ENCODE data around the gene MBD3L5.
"Not testable (repeated sequence)": the region's sequence is repeated elsewhere in the genome, so short reads cannot be mapped to it uniquely, and the experiment has no call there.

MBD3L5 gene

DNA sequence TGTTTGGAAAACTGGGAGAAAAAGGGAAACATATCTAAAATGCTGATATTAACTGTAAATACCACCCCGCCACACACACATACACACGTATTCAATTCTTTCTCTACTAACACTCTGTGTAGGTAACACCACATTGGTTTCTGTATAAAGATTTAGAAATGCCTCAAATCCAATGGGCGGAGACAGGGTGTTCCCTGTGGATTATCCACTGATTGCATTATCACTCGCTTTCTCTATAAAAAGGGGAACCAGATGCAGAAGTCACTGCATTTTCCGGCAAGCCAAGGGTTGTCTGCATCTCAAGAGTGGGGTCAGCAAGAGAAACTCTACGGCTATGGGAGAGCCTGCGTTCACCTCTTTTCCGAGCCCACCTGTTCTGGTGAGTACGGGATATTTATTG, at the start of gene MBD3L5:
Gene MBD3L5 (plus strand): TSS at position 301 of the 400 bp plus-strand sequence. CDS start 34 bp downstream, at position 335.
- not testable (repeated sequence) for DNase-seq (ENCODE audit: extremely low read depth in 1 of 2, low read depth in 1 of 2)

DNA sequence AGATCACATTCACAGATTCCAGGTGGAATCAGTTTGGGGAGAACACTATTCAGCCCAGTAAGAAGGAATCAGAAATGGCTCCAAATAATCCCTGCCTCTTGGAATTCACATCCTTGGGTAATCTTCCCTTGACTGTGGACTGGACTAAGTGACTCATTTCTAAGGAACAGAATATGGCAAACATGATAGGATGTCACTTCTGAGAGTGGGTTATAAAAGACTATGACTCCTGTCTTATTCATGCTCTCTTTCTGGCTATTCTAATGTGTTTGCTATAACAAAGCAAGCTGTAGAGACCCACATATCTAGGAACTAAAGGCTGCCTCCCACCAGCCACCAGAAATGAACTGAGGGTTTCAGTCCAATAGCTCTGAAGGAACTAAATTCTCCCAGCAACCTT, 46.9 kb upstream of the MBD3L5 start:
- DNase-seq (ENCODE audit: extremely low read depth in 1 of 2, low read depth in 1 of 2): no peak

DNA sequence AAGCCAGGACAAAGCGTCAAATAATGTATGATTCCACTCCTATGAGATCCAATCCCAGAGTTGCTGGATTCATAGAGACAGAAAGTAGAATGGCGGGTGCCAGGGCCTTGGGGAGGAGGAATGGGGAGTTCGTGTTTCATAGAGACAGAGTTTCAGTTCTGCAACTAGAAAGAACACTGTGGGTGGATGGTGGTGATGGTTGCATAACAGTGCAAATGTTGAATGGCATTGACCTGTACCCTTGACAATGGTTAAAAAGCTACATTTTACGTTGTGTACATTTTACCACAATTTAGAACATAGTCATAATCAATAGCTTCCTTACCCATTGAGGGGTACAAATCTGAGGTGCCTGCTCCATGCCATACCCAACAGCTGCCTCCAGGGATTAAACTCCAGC, 42.5 kb upstream of the MBD3L5 start:
- no peak for DNase-seq (ENCODE audit: extremely low read depth in 1 of 2, low read depth in 1 of 2)

DNA sequence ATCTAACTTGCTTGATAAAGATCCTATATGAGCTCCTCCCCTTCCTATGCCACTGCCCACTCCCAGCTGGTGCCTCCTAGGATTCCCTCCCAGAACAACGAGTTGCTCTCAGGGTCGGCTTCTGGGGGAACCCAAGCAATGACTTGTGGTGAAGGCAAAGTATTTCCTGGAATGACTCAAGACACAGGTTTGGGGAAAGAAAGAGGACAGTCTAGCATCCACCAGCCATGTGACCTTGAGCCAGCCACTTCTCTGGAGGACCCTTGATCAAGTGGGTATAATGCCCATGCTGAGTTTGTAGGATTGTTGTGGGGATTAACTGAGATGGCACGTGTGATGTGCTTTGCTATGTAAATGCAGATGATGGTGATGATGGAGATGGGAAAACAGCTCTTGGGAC, 42.1 kb upstream of the MBD3L5 start:
- no peak for DNase-seq (ENCODE audit: extremely low read depth in 1 of 2, low read depth in 1 of 2)

DNA sequence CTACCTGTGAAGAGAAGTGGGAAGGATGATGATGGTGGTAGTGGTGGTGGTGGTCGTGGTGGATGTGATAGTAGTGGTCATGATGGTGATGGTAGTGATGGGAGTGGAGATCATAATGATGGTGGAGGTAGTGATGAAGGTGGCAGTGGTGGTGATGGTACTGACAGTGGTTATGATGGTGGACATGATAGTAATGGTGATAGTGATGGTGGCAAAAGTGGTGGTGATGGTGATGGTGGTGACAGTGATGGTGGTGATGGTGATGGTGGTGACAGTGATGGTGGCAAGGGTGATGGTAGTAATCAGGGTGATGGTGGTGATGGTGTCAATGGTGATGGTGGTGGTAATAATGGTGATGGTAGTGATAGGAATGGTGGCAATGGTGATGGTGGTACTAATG, 35.3 kb upstream of the MBD3L5 start:
- no peak for DNase-seq (ENCODE audit: extremely low read depth in 1 of 2, low read depth in 1 of 2)

DNA sequence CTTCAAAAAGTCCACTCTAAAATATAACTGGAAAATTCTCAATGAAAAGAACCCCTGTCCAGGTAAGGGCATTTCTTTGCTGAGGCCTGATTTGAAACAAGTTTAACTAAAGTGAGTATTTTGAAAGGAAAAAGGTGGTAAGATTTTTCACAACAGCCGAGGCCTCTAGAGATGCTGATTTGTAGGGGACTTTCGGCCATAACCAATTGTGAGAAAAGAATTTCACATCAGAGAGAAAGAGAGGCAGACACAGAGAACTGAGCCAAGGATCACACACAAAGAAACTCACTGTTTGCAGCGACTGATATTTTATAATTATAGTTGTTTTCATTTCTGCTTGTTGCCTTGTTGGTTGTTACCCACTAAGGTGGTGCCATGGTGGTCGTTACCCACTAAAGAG, 33.6 kb upstream of the MBD3L5 start:
- DNase-seq (ENCODE audit: extremely low read depth in 1 of 2, low read depth in 1 of 2): no peak

DNA sequence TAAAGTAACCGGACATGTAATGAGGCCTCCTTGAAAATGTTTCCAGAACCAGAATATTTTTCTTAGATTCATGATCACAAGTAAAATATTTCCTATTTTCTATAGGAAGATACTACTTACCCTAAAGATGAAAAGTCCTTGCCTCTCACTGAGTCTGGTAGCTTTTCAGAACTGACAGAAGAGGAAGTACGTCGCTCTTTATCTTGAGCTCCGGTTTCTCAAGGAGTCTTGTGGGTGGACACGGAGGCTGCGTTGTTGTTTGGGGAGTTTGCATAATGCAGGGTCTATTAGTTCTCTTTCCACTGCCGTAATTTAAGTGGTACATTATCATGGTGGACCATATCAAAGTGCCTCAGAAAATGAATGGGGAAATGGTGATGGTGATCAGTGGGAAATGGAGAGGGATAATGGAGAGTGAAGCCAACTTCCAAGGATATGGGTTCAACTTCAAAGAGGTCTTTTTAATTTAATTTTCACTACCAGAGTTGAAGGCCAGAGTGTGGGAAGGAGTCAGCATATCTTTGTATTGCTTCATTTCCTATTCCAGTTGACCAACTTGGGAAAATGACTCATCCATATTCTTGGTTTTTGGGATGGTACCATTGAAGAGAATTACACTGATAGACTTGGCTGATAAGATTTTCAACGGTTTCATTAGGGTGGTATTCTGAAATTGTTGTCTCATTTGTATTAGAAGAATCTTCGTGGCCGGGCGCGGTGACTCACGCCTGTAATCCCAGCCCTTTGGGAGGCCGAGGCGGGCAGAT, 32.5 kb upstream of the MBD3L5 start:
- no peak for DNase-seq (ENCODE audit: extremely low read depth in 1 of 2, low read depth in 1 of 2)

DNA sequence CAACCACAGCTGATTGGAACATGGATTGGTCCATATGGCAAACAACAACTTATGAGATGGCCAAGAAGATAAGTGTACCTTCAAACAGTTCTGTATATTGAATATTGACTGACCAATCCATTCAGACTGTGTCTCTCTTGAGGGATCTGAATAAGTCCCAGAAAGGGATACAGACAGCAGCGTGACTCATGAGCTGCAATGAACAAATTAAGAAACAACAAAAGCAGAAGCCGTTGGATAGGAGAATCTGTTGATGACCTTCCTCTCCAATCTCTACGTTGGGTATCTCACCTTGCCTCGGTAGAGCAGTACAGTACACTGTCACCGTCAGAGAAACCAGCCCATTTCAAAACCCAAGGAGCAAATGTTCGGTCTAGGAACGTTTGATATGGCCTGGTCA, 30.4 kb upstream of the MBD3L5 start:
- DNase-seq (ENCODE audit: extremely low read depth in 1 of 2, low read depth in 1 of 2): no peak

DNA sequence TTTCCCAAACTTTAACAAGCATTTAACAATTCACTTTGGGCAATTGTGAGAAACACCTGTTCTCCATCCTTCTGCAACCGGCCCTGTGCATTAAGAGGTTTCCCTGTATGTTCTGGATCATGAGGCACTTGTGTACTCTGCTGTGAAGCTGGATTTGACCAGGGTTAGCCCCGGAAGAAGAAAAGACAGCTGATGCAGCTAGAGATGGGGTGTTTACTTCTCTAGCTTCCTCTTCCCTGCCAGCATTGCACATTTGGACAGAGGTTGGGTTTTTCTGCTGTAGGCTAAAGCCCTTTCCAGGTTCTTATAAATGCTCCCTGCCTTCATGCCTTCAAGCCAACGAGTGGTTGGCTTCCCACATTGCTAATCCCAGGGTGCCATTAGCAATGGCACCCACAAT, 30.0 kb upstream of the MBD3L5 start:
- no peak for DNase-seq (ENCODE audit: extremely low read depth in 1 of 2, low read depth in 1 of 2)

DNA sequence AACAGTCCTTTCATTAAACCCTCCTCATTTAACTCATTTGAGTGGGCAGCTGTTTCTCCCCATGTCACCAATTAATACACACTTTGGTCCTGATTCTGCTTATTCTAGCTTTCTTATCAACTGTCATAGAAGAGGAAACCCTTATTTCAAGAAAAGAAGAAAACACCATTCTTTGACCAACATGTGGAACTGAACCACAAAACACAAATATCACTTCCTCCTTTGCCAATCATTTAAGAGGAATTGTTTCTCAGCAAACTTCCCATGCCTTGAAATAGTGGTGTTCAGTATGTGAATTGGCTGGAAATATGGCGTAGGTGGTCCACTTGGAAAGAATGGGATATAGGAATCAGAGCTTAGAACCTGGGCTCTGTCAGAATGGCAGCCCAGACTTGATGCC, 29.6 kb upstream of the MBD3L5 start:
- no peak for DNase-seq (ENCODE audit: extremely low read depth in 1 of 2, low read depth in 1 of 2)

DNA sequence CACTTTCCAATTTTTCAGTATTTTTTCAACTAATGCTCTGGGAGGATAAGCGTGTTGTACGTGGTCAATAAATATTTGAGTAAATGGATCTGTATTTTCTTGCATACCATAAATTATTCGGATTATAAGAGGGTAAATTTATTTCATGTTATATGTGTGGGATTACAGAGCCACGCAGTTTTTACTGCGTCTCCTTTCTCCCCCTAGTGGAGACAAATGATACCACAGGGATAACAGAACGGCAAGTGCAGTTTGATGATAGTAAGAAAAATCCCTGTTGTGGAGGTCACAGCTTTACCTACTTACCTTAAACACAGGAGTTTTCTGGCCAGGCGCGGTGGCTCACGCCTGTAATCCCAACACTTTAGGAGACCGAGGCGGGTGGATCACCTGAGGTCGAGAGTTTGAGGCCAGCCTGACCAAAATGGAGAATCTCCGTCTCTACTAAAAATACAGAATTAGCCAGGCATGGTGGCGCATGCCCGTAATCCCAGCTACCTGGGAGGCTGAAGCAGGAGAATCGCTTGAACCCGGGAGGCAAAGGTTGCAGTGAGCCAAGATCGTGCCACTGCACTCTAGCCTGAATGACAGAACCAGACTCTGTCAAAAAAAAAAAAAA, 26.0 kb upstream of the MBD3L5 start:
- no peak for DNase-seq (ENCODE audit: extremely low read depth in 1 of 2, low read depth in 1 of 2)

DNA sequence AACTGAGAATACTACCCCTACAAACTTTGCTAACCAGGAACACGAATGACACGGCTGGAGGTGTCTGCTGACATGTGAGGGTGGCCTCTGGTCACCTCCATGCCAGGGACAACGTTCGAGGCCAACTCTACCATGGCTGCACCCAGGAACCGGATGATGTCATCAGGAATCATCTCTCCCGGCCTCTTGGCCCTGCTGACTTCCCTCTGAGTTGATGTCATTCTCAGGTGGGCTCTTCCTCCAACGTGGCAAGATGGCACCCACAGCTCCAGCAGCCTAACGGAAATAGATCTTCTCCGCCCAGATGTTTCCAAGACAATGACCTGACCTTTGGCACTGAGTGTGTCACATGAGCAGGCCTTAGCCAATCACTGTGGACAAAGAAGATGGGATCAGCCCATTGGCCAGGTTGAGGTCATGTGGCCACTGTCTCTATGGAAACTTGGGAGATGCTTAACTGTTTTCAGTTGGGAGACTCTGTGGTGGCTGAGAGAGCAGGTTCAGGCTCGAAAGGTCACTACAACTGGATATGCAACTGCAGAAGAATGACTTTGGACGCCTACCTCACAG, 24.2 kb upstream of the MBD3L5 start:
- no peak for DNase-seq (ENCODE audit: extremely low read depth in 1 of 2, low read depth in 1 of 2)

DNA sequence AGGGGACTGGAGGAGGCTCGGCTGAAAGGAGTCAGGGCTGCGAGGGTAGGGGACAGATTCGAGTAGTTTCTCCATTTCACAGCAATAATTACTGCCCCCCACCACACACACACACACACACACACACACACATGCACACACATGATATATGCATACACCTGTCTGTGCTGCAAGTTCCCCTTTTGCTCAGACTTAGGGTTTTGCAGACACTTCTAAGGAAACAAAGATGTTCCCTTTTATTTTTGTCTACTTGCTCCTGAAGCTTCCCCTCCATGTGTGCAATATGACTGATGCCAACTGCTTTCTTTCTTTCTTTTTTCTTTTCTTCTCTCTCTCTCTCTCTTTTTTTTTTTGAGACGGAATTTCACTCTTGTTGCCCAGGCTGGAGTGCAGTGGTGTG, 22.5 kb upstream of the MBD3L5 start:
- DNase-seq (ENCODE audit: extremely low read depth in 1 of 2, low read depth in 1 of 2): no peak

DNA sequence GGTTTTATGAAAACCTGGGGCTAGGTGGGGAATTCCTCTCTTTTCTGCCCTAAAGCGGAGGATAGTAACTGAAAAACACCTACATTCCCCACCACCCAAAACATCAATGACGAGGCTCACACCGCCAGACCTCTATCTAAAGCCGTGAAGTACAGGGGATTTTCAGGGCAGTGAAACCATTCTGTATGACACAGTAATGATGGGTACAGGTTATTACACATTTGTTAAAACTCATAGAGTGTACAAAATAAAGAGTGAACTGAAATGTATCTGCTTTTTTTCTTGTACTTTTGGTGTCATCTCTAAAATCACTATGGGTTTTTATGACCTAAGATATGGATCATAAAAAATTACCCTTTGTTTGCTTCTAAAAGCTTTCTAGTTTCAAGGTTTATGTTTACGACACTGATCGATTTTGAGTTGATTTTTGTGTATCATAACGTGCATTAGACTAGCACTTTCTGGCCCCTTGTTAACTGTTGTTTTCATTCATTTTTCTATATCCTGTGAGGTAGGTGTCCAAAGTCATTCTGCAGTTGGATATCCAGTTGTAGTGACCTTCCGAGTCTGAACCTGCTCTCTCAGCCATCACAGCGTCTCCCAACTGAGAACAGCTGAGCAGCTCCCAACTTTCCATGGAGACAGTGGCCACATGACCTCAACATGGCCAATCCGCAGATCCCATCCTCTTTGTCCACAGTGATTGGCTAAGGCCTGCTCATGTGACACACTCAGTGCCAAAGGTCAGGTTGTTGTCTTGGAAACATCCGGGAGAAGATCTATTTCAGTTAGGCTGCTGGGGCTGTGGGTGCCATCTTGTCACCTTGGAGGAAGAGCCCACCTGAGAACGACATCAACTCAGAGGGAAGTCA, 19.4 kb upstream of the MBD3L5 start:
- peak in 1 of 2 donors; percentile 27 for DNase-seq (ENCODE audit: extremely low read depth in 1 of 2, low read depth in 1 of 2)

DNA sequence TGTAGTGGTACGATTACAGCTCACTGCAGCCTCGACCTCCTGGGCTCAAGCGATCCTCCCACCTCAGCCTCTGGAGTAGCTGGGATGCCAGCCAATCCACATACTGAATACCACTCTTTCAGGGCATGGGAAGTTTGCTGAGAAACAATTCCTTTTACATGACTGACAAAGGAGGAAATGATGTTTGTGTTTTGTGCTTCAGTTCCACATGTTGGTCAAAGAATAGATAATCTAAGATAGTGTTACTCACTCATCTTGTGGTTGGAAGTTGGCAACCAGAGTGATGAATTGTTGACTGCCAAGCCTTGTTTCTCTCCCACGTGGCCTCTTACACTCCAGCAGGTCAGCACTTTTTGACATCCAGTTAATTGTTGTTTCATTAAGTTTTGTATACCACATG, 16.7 kb upstream of the MBD3L5 start:
- no peak for DNase-seq (ENCODE audit: extremely low read depth in 1 of 2, low read depth in 1 of 2)

DNA sequence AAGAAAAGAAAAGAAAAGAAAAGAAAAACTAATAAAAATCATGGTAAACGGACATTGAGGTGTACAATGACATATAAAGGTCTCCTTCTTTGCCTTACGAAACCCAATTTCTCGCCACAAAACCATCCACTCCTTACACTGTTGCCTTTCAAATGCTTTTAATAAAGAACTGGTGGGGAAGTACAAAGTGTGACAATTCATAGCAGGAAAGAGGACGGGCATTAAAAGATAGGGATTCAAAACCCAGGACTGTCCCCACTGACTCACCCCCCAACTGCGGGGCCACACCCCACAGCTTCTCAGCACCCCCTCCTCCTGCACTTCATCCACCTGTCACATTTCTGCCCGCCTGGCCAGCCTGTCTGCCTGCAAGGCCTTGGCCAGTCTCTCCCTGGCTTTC, 11.6 kb upstream of the MBD3L5 start:
- no peak for DNase-seq (ENCODE audit: extremely low read depth in 1 of 2, low read depth in 1 of 2)

DNA sequence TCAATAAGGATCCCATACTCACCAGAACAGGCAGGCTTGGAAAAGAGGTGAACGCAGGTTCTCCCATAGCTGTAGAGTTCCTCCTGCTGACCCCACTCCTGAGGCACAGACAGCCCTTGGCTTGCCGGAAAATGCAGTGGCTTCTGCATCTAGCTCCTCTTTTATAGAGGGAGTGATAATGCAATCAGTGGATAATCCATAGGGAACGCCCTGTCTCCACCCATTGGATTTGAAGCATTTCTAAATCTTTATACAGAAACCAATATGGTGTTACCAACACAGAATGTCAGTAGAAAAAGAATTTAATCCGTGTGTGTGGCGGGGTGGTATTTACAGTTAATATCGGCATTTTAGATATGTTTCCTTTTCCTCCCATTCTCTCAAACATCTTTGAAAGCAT, 9.0 kb upstream of the MBD3L5 start, which contains the start of gene MBD3L2B:
Gene MBD3L2B (minus strand): TSS at position 101 of the 400 bp plus-strand sequence. CDS start 34 bp downstream, at position 67.
- not testable (repeated sequence) for DNase-seq (ENCODE audit: extremely low read depth in 1 of 2, low read depth in 1 of 2)

DNA sequence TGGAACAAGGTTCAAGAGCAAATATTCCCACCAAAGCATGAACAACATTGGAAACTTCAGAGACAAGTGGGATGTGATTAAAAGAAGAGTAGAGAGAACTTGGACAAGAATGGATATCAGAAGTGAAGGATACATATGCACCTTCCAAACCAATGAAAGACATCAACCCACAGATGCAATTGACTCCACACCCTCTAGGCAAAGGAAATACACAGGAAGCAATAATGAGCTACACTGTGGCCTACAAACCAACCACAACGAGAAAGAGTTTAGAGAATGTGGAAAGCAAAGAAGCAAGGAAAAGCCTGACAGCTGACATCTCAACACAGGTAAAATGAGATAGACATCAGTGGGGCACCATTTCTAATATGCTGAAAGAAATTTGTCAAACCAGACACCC, 1.6 kb upstream of the MBD3L5 start:
- not testable (repeated sequence) for DNase-seq (ENCODE audit: extremely low read depth in 1 of 2, low read depth in 1 of 2)

DNA sequence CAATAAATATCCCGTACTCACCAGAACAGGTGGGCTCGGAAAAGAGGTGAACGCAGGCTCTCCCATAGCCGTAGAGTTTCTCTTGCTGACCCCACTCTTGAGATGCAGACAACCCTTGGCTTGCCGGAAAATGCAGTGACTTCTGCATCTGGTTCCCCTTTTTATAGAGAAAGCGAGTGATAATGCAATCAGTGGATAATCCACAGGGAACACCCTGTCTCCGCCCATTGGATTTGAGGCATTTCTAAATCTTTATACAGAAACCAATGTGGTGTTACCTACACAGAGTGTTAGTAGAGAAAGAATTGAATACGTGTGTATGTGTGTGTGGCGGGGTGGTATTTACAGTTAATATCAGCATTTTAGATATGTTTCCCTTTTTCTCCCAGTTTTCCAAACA, 9.7 kb downstream of the MBD3L5 start, which contains the start of gene MBD3L4:
Gene MBD3L4 (minus strand): TSS at position 101 of the 400 bp plus-strand sequence. CDS start 35 bp downstream, at position 66.
- DNase-seq (ENCODE audit: extremely low read depth in 1 of 2, low read depth in 1 of 2): not testable (repeated sequence)

DNA sequence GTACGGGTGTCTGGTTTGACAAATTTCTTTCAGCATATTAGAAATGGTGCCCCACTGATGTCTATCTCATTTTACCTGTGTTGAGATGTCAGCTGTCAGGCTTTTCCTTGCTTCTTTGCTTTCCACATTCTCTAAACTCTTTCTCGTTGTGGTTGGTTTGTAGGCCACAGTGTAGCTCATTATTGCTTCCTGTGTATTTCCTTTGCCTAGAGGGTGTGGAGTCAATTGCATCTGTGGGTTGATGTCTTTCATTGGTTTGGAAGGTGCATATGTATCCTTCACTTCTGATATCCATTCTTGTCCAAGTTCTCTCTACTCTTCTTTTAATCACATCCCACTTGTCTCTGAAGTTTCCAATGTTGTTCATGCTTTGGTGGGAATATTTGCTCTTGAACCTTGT, 11.2 kb downstream of the MBD3L5 start:
- DNase-seq (ENCODE audit: extremely low read depth in 1 of 2, low read depth in 1 of 2): not testable (repeated sequence)

DNA sequence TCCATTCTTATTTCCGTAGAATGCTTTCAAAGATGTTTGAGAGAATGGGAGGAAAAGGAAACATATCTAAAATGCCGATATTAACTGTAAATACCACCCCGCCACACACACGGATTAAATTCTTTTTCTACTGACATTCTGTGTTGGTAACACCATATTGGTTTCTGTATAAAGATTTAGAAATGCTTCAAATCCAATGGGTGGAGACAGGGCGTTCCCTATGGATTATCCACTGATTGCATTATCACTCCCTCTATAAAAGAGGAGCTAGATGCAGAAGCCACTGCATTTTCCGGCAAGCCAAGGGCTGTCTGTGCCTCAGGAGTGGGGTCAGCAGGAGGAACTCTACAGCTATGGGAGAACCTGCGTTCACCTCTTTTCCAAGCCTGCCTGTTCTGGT, 18.6 kb downstream of the MBD3L5 start, which contains the start of gene MBD3L2:
Gene MBD3L2 (plus strand): TSS at position 301 of the 400 bp plus-strand sequence. CDS start 53 bp downstream, at position 354.
- not testable (repeated sequence) for DNase-seq (ENCODE audit: extremely low read depth in 1 of 2, low read depth in 1 of 2)
